ENCODE data around the gene CADM1.

CADM1 gene

GRCh38 chr11:115539844-115540243 is 35.6 kb upstream of the CADM1 start:
- H3K4me2 ChIP-seq, result no peak overlapping the region
- H3K27me3 ChIP-seq (ENCODE audit: insufficient read depth, low read depth), result no peaks in the 10 kb centered on the region
- H3K9ac ChIP-seq, result no peak overlapping the region
- H3K36me3 ChIP-seq (ENCODE audit: insufficient read depth), result no peaks in the 10 kb centered on the region
- H3K79me2 ChIP-seq (ENCODE audit: insufficient read depth, low read depth), result no peaks in the 10 kb centered on the region
- no peak overlapping the region for H2AFZ ChIP-seq (ENCODE audit: low read depth)
- TF ChIP-seq CTCF (conservative IDR thresholded peaks at IDR 0.05; ENCODE audit: low read depth, low read length), result no peak
- no peaks in the 10 kb centered on the region for H4K20me1 ChIP-seq (ENCODE audit: insufficient read depth)
- H3K4me1 ChIP-seq (ENCODE audit: low read depth, poor library complexity, severe bottlenecking), result no peaks in the 10 kb centered on the region
- H3K4me3 ChIP-seq (IDR thresholded peaks at IDR 0.05; ENCODE audit: insufficient read depth, low read depth, low read length), result no peak overlapping the region
- no peak overlapping the region for H3K27ac ChIP-seq

- no peak overlapping the region for H2AFZ ChIP-seq (ENCODE audit: low read depth)
- H3K36me3 ChIP-seq (ENCODE audit: insufficient read depth), result no peaks in the 10 kb centered on the region
- no peak overlapping the region for H3K4me2 ChIP-seq
- H4K20me1 ChIP-seq (ENCODE audit: insufficient read depth), result no peaks in the 10 kb centered on the region
- TF ChIP-seq CTCF (conservative IDR thresholded peaks at IDR 0.05; ENCODE audit: low read depth, low read length), result no peak
- no peak overlapping the region for H3K9ac ChIP-seq
- no peaks in the 10 kb centered on the region for H3K4me1 ChIP-seq (ENCODE audit: low read depth, poor library complexity, severe bottlenecking)
- no peak overlapping the region for H3K27ac ChIP-seq
- H3K4me3 ChIP-seq (IDR thresholded peaks at IDR 0.05; ENCODE audit: insufficient read depth, low read depth, low read length), result no peak overlapping the region
- H3K79me2 ChIP-seq (ENCODE audit: insufficient read depth, low read depth), result no peaks in the 10 kb centered on the region
- no peaks in the 10 kb centered on the region for H3K27me3 ChIP-seq (ENCODE audit: insufficient read depth, low read depth)
These were observed 31.6 kb upstream of the CADM1 start for GRCh38 chr11:115535781-115536180.

GRCh38 chr11:115530752-115531151 is 26.5 kb upstream of the CADM1 start:
- H3K27ac ChIP-seq, result no peak overlapping the region
- no peak overlapping the region for H3K4me3 ChIP-seq (IDR thresholded peaks at IDR 0.05; ENCODE audit: insufficient read depth, low read depth, low read length)
- H3K79me2 ChIP-seq (ENCODE audit: insufficient read depth, low read depth), result no peaks in the 10 kb centered on the region
- no peaks in the 10 kb centered on the region for H3K4me1 ChIP-seq (ENCODE audit: low read depth, poor library complexity, severe bottlenecking)
- H3K9ac ChIP-seq, result no peak overlapping the region
- no peak overlapping the region for H2AFZ ChIP-seq (ENCODE audit: low read depth)
- no peaks in the 10 kb centered on the region for H3K36me3 ChIP-seq (ENCODE audit: insufficient read depth)
- H3K27me3 ChIP-seq (ENCODE audit: insufficient read depth, low read depth), result no peaks in the 10 kb centered on the region
- TF ChIP-seq CTCF (conservative IDR thresholded peaks at IDR 0.05; ENCODE audit: low read depth, low read length), result no peak
- H4K20me1 ChIP-seq (ENCODE audit: insufficient read depth), result no peaks in the 10 kb centered on the region
- no peak overlapping the region for H3K4me2 ChIP-seq

- TF ChIP-seq CTCF (conservative IDR thresholded peaks at IDR 0.05; ENCODE audit: low read depth, low read length), result no peak
- Histone ChIP-seq H3K4me2 (no peak overlapping the region), H2AFZ (ENCODE audit: low read depth) (no peak overlapping the region), H3K9ac (no peak overlapping the region), H3K4me3 (IDR thresholded peaks at IDR 0.05; ENCODE audit: insufficient read depth, low read depth, low read length) (no peak overlapping the region), H3K79me2 (ENCODE audit: insufficient read depth, low read depth) (no peaks in the 10 kb centered on the region), H3K36me3 (ENCODE audit: insufficient read depth) (no peaks in the 10 kb centered on the region), H4K20me1 (ENCODE audit: insufficient read depth) (no peaks in the 10 kb centered on the region), H3K27ac (no peak overlapping the region), H3K4me1 (ENCODE audit: low read depth, poor library complexity, severe bottlenecking) (no peaks in the 10 kb centered on the region), H3K27me3 (ENCODE audit: insufficient read depth, low read depth) (no peaks in the 10 kb centered on the region)
These were observed 24.0 kb upstream of the CADM1 start for GRCh38 chr11:115528225-115528624.
